Right kidney (tissue), 1 donor: Measurements from ENCODE around the gene CDT1.

Experiments used
- DNase-seq: peaks from one replicate; pipeline ENCODE4 v3.0.0-alpha.2; 2016

The CDT1 gene

DNA sequence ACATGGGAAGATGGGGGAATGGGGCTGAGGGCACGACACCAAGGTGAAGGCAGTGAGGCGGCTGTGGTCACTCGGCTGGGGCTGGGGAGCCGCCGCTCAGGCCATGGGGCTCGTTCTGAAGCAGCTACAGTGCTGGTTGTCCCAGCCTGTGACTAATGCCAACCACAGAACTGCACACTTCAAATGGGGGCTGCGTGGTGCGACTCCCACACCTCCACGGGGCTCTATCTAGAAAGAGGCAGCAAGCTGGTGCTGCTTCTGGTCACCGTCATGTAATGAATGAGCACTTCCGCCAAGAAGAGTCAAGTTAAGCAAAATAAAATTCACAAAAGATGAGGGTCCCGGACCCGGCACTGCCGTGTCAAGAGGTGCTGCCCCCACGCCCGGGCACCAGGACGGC, 33.2 kb downstream of the CDT1 start:
- no peak for DNase-seq

- DNase-seq: no peak
Observed at GRCh38 chr16:88837806-88838205, 34.2 kb downstream of the CDT1 start.

DNA sequence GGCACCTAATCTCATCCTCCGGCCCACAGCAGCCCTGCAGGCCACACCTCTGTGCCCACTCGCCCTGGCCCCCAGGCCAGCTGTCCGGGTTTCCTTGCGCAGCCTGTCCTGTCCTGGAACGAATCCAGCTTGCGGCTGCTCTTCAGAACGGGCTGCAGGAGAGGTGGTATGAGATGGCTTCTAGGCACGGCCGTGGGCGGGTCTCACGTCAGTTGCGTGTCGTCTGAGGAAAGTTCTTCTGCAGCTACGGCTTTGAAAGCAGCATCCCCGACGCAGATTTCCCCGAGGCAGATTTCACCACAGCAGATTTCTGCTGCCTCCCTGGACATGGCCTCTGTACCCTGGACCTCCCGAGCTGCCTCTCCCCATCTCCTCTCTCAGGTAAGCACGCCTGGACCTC, 35.0 kb downstream of the CDT1 start:
- no peak for DNase-seq

GRCh38 chr16:88839026-88839529, 35.5 kb downstream of the CDT1 start:
- DNase-seq: no peak

DNA sequence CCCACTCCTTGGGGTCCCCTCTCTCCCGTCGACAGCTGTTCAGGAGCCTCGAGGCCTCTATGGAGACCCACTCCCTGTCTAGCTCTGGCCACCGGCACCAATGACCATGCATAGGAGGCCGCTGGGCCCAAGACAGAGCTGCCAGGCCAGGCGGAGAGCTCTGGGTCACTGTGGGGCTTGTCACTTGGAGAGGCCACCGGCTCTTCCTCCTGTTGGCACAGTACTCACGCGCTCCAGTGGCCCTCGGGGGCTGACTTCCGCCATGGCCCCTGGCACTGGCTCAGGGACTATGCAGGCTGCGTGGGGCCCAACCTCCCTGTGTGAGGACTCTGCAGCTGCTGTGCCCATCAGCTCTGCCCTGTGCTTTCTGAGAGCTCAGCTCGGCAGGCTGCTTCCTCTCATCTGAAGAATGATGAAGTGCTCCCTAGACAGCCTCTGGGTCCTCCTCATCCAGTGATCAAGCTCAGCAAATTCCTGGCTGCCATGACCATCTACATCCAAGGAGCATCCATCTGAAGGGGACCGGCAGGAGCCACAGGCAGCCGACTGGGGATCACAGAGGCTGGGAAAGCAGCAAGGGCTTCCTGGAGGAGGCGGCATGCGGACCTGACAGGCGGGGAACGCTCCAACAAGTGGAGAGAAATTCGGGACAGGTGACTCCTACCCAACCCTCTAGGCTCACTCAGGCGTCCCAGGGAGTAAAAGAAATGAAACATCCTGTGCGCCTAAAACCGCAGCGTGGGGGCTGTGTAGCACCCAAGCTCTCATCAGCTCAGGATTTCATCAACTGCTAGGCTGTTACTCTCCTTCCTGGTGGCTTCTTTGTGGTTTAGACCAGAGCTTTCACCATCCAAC, 36.4 kb downstream of the CDT1 start:
- DNase-seq: no peak

- no peak for DNase-seq
Observed at GRCh38 chr16:88840600-88841215, 37.1 kb downstream of the CDT1 start.

GRCh38 chr16:88841521-88842307, 38.1 kb downstream of the CDT1 start:
- DNase-seq: no peak

GRCh38 chr16:88842308-88842756, 38.7 kb downstream of the CDT1 start:
- no peak for DNase-seq

DNA sequence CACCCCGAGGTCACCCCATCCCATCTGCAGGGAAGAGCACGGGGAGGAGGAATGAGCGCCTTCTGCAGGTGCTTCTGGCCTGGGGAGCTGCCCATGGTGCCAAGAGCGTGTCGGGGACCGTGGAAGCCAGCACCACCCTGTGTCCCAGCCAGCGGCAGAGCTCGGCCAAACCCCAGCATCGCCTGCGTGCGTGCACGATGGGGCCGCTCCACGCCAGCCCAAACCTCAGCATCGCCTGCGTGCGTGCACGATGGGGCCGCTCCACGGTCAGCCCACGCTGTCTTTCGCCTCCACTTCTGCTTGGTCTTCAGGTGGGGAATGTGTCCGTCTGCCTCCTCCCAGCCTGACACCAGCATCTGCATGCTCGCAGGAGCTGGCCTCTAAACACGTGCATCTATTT, 39.2 kb downstream of the CDT1 start:
- DNase-seq: no peak

DNA sequence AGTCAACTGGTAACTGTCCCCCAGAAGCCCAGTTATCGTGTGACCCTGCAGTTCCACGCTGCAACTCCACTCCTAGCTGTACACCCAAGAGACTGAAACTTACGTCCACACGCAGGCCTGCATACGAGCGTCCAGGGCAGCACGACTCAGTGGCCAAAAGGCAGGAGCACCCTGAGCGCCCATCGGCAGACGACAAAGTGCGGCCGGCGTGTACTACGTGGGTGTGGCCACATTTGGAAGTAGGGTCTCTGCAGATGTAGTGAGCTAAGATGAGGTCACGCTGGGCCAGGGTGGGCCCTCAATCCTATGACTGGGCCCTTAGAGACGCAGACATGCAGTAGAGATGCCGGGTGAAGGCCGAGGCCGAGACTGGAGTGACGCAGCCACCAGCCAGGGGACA, 39.7 kb downstream of the CDT1 start:
- no peak for DNase-seq

GRCh38 chr16:88844419-88845036, 40.9 kb downstream of the CDT1 start:
- DNase-seq: no peak

DNA sequence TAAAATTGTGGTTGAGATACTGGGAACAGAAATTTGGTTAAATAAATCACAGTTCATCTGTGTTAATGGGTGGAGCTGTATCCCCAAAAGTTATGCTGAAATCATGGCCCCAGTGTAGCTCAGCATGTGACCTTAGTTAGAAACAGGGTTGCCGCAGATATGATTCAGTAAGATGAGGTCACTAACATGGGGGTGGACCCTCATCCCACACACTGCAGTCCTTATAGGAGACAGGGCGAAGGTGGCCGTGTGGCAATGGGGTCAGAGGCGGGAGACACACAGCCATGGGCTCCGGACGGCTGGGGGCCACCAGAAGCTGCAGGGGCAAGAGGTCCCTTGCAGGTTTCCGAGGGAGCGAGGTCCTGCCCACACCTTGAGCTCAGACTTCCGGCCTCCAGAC, 42.5 kb downstream of the CDT1 start:
- no peak for DNase-seq

DNA sequence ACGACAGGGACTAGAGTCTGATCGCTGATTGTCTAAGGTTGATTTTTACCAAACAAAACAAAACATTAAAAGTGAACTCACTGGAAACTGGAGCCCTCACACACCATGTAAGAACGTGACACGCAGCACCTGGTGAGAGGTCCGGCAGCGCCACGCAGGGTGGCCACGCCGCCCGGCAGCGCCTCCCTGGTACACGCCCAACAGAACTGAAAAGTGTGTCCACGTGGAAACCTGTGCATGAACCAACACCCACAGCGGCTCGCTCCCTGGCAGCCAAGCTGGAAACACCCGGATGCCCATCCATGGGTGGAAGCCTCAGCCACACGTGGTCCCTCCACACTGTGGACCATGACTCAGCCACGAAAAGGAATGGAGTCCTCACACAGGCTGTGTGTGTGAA, 44.1 kb downstream of the CDT1 start:
- no peak for DNase-seq

DNA sequence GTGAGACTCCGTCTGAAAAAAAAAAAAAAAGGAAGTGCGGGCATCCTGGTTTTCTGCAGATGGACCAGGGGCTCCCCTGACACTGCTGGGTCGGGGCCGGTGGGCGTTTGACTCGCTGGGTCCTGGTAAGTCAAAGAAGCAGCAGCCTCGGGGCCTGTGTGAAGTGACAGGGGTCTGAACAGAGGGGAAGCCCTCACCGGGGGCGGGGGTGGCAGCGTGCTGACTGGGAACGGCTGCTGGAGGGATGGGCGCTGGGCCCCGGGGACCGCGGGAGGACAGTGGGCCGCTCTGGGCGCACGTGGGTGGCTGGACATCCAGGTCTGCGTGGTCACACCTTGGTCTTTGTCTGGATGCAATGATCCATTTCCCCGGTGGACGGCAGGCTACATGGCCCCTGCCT, 45.0 kb downstream of the CDT1 start:
- DNase-seq: no peak

DNA sequence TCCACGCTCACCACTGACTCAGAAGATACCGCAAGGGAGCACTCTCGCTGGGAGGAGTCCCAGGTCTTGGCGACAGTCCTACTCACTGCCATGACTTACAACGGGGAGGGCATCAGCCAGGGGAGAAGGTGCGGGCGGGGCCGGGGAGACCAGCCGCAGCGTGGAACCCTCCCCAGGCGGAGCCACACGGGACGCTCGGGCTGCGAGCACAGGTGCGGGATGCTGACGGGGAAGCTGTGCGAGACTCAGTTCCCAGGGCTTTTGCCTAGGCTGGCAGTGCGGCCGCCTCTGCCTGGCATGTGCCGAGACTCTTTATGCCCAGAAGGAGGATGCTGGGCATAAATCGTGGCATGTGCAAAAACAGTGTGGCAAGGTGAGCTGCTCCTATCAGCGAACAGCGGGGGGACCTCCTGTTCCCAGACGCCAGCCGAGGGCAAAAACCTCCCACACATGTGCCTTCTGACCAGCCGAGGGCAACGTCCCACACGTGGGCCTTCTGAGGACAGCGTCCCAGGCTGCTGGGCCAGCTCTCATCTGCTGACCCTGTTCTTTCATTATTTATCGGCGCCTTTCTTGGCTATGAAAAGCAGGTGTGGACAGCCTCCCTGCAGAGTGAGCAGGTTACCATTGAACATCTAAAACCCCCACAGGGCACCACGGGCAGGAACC, 47.1 kb downstream of the CDT1 start:
- no peak for DNase-seq

- no peak for DNase-seq
Observed at GRCh38 chr16:88851616-88852015, 48.0 kb downstream of the CDT1 start.

- no peak for DNase-seq
Observed at GRCh38 chr16:88853325-88853941, 49.8 kb downstream of the CDT1 start.

GRCh38 chr16:88854306-88855111, 50.9 kb downstream of the CDT1 start:
- DNase-seq: no peak

- no peak for DNase-seq
Observed at GRCh38 chr16:88855176-88855575, 51.6 kb downstream of the CDT1 start.

GRCh38 chr16:88855736-88856121, 52.1 kb downstream of the CDT1 start:
- no peak for DNase-seq
